Adrenal gland (tissue), 12 donors: ENCODE data around the gene CORO1A. TPM values are rescaled to one million over a fixed set of nuclear protein-coding genes. Genes with fewer than 3 reads are reported as not detected.

Experiments used
- DNase-seq, 7 donors: peaks; one replicate each; pipeline ENCODE4 v3.0.0-alpha.2; 2019 to 2020
- H3K27ac ChIP-seq, 5 donors: fragments of 200-600 bp; sonication (generic) in 4 of 5; 1 replicate in 3 of 5; 2 replicates in 2 of 5; pipeline versions ENCODE4 v1.5.1 to v1.8.0; 2016 to 2020; ENCODE audit warnings: mild to moderate bottlenecking in 1 of 5
- H3K27me3 ChIP-seq: fragments of 200-600 bp; 2 replicates; pipeline ENCODE4 v1.8.0; 2021
- H3K36me3 ChIP-seq, 2 donors: fragments of 200-600 bp; replicated peaks in 1 of 2; 1 replicate in 1 of 2; 2 replicates in 1 of 2; pipeline versions ENCODE4 v1.5.1 to v1.8.0; 2018 to 2022
- H3K4me1 ChIP-seq, 2 donors: fragments of 200-600 bp; replicated peaks in 1 of 2; 1 replicate in 1 of 2; 2 replicates in 1 of 2; pipeline versions ENCODE4 v1.5.1 to v1.8.0; 2018 to 2021
- H3K4me3 ChIP-seq, 4 donors: fragments of 200-600 bp; sonication (generic) in 3 of 4; one replicate each; pipeline ENCODE4 v1.5.1; 2016 to 2018
- H3K9me3 ChIP-seq, 3 donors: fragments of 200-600 bp; sonication (generic) in 1 of 3; replicated peaks in 1 of 3; 1 replicate in 2 of 3; 2 replicates in 1 of 3; pipeline versions ENCODE4 v1.5.1 to v1.8.0; 2016 to 2021
- CTCF ChIP-seq, 6 experiments: fragments of 450-650 bp in 4 of 6; fragments of 200-600 bp in 2 of 6; sonication (generic) in 1 of 6; IDR thresholded peaks; 1 replicate in 5 of 6; 2 replicates in 1 of 6; pipeline versions ENCODE4 v1.5.1 to v1.8.0; 2016 to 2021; ENCODE audit warnings: antibody characterized with exemption in 6 of 6, mild to moderate bottlenecking in 2 of 6, moderate library complexity in 1 of 6
- POLR2A ChIP-seq, 2 donors: fragments of 450-650 bp; IDR thresholded peaks; one replicate each; pipeline ENCODE4 v1.6.1; 2017; ENCODE audit warnings: antibody characterized with exemption in 2 of 2, mild to moderate bottlenecking in 2 of 2, moderate library complexity in 1 of 2
- WGBS, 4 donors: extraction: QIAGEN DNeasy Blood & Tissue Kit in 2 of 4; methylation state at CpG; one replicate each; pipeline versions ENCODE4 v1.1.5 to v1.1.7; 2013 to 2017; 5-methylcytosine and 5-hydroxymethylcytosine counted together
- intact Hi-C, 2 donors: fragments of 100-400 bp; cut with DNase I; formaldehyde crosslinking; loops; one replicate each; pipeline versions ENCODE4 v1.14.1 to v1.15.0; 2022 to 2023
- polyA plus RNA-seq, 3 donors: library from polyadenylated mRNA; stranded (reverse); fragments of 200-250 nt in 2 of 3; fragments of 350-450 nt in 1 of 3; fragmentation: Illumina TruSeq in 1 of 3; extraction: RNeasy Lipid Tissue Mini Kit (QIAGEN cat#74804) in 1 of 3; gene quantifications; one replicate each; pipeline ENCODE4 v1.2.3, GENCODE V29; 2013 to 2014
- total RNA-seq, 9 donors: library from RNA; depleted of rRNA in 4 of 9; stranded (reverse); fragments of >200 nt in 4 of 9; fragments of 120-200 nt in 1 of 9; fragmentation: NEBNext Ultra II Directional in 1 of 9; extraction: Animal tissue kit (Norgen Biotek cat#: 25700) in 1 of 9; gene quantifications; one replicate each; pipeline versions ENCODE4 v1.1.0 to v1.2.4, GENCODE V29; 2013 to 2023
- donor health status: healthy with polysubstance abuse.
- donor health status: Bipolar disorder and iron deficiency.
- donor health status: DM: yes; HTN: yes; CAD: no.
- donor health status: DM: no; HTN: no; CAD: no.
- donor health status: DM: no; HTN: no; CAD: no.
- donor health status: DM: yes; HTN: yes; CAD: no.

Gene CORO1A
- total and polyA plus RNA-seq, 12 donors = 3.3 to 87.7 (median 42.1) TPM

GRCh38 chr16:30149250-30149930 lies 34.0 kb upstream of the CORO1A start:
- TF ChIP-seq POLR2A (IDR thresholded peaks at IDR 0.05) = no peak
- TF ChIP-seq CTCF (IDR thresholded peaks at IDR 0.05) = no peak
- no peak for DNase-seq
- no peaks in the 10 kb centered on the region for H3K4me1 ChIP-seq
- H3K4me3 ChIP-seq = no peak overlapping the region
- H3K27me3 ChIP-seq = no peaks in the 10 kb centered on the region
- no peaks in the 10 kb centered on the region for H3K36me3 ChIP-seq
- 57 to 83% (median 74%) methylated on average over 5 of the region's 5 CpGs for WGBS, 4 donors
- H3K27ac ChIP-seq = no peak overlapping the region
- intact Hi-C loops = no loop called here
- no peaks in the 10 kb centered on the region for H3K9me3 ChIP-seq

GRCh38 chr16:30151091-30151490 lies 32.3 kb upstream of the CORO1A start:
- H3K4me1 ChIP-seq = no peaks in the 10 kb centered on the region
- intact Hi-C loops = no loop called here
- H3K36me3 ChIP-seq = no peaks in the 10 kb centered on the region
- H3K27me3 ChIP-seq = no peaks in the 10 kb centered on the region
- no peaks in the 10 kb centered on the region for H3K9me3 ChIP-seq
- H3K4me3 ChIP-seq = no peak overlapping the region
- no peak overlapping the region for H3K27ac ChIP-seq
- TF ChIP-seq POLR2A (IDR thresholded peaks at IDR 0.05) (no peak), CTCF (IDR thresholded peaks at IDR 0.05) (no peak)
- no peak for DNase-seq
- 85 to 90% (median 87%) methylated on average over 5 to 7 of the region's 7 CpGs for WGBS, 4 donors

GRCh38 chr16:30152517-30152916 lies 30.9 kb upstream of the CORO1A start:
- no peak for TF ChIP-seq POLR2A (IDR thresholded peaks at IDR 0.05)
- TF ChIP-seq CTCF (IDR thresholded peaks at IDR 0.05) = no peak
- Histone ChIP-seq H3K36me3 (no peaks in the 10 kb centered on the region), H3K27ac (no peak overlapping the region), H3K9me3 (no peaks in the 10 kb centered on the region), H3K4me1 (no peaks in the 10 kb centered on the region), H3K27me3 (no peaks in the 10 kb centered on the region), H3K4me3 (no peak overlapping the region)
- no peak for DNase-seq
- intact Hi-C loops = no loop called here
- WGBS, 4 donors = 93 to 95% (median 94%) methylated on average over 9 of the region's 9 CpGs

DNA sequence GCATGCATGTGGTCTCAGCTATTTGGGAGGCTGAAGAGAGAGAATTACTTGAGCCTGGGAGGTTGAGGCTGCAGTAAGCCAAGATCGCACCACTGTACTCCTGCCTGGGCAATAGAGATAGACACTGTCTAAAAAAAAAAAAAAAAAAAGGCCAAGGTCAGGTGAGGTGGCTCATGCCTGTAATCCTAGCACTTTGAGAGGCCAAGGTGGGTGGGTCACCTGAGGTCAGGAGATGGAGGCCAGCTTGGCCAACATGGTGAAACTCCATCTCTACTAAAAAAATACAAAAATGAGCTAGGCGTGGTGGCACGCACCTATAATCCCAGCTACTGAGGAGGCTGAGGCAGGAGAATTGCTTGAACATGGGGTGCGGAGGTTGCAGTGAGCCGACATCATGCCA lies 28.2 kb upstream of the CORO1A start:
- intact Hi-C loops = no loop called here
- H3K27ac ChIP-seq = no peak overlapping the region

More for the DNA sequence above, 28.2 kb upstream of the CORO1A start:
- WGBS, 4 donors = 92 to 96% (median 93%) methylated on average over 5 of the region's 5 CpGs
- TF ChIP-seq POLR2A (IDR thresholded peaks at IDR 0.05) (no peak), CTCF (IDR thresholded peaks at IDR 0.05) (no peak)
- no peak for DNase-seq
- Histone ChIP-seq H3K4me3 (no peak overlapping the region), H3K36me3 (no peaks in the 10 kb centered on the region), H3K27me3 (no peaks in the 10 kb centered on the region), H3K9me3 (no peaks in the 10 kb centered on the region), H3K4me1 (no peaks in the 10 kb centered on the region)
